Measurements from ENCODE around the gene PKHD1. TPM values are rescaled to one million over a fixed set of nuclear protein-coding genes. Genes with fewer than 3 reads are reported as not detected.

PKHD1 gene
- total RNA-seq, 1 donor from 2014 or later, result 0.16 TPM

DNA sequence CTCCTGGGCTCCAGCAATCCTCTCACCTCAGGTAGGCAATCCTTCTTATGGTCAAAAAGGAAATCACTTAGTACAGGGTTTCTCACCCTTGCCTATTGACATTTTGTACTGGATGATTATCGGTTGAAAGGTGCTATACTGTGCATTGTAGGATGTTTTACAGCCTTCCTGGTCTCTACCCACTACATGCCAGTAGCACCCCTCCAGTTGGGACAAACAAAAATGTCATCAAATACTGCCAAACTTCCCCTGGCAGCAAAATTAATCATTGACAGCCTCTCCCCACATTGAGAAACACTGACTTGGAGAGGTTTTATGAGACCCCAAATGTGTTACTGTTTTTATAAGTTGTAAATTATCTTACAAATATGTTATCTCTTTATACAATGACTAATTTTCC is 368.1 kb downstream of the PKHD1 start:
- H3K4me1 Mint-ChIP-seq, result peaks cover 22% of the 10 kb centered on the region
- no peak overlapping the region for H3K27ac Mint-ChIP-seq (ENCODE audit: unreplicated experiment)
- no peak overlapping the region for H3K4me3 Mint-ChIP-seq
- H3K9me3 Mint-ChIP-seq, result peaks cover 4% of the 10 kb centered on the region
- H3K36me3 Mint-ChIP-seq (ENCODE audit: low read depth), result no peaks in the 10 kb centered on the region
- H3K27me3 Mint-ChIP-seq (ENCODE audit: low read depth), result no peaks in the 10 kb centered on the region
- TF ChIP-seq, protein P1, sequence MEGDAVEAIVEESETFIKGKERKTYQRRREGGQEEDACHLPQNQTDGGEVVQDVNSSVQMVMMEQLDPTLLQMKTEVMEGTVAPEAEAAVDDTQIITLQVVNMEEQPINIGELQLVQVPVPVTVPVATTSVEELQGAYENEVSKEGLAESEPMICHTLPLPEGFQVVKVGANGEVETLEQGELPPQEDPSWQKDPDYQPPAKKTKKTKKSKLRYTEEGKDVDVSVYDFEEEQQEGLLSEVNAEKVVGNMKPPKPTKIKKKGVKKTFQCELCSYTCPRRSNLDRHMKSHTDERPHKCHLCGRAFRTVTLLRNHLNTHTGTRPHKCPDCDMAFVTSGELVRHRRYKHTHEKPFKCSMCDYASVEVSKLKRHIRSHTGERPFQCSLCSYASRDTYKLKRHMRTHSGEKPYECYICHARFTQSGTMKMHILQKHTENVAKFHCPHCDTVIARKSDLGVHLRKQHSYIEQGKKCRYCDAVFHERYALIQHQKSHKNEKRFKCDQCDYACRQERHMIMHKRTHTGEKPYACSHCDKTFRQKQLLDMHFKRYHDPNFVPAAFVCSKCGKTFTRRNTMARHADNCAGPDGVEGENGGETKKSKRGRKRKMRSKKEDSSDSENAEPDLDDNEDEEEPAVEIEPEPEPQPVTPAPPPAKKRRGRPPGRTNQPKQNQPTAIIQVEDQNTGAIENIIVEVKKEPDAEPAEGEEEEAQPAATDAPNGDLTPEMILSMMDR (conservative IDR thresholded peaks at IDR 0.05), result no peak
- no peak for DNase-seq (ENCODE audit: low read depth, low spot score)

DNA sequence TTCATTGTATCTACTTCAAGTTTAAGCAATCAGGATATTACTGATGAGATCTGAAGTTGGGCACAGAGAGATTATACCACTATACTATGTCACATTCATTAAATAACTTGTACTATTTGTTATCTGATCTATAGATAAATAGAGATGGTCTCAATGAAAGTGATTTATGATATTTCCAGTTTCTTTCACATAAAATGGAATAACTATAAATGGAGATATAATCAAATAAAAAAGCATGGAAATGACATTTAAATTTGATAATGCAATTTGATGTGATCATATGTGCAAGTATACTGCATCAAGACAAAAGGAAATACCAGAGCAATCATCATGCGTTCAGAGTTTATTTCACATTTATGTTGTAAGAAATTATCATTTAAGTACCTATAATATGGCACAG is 368.9 kb downstream of the PKHD1 start:
- H3K36me3 Mint-ChIP-seq (ENCODE audit: low read depth), result no peaks in the 10 kb centered on the region
- H3K4me1 Mint-ChIP-seq, result peaks cover 20% of the 10 kb centered on the region
- no peak overlapping the region for H3K27ac Mint-ChIP-seq (ENCODE audit: unreplicated experiment)
- DNase-seq (ENCODE audit: low read depth, low spot score), result no peak
- no peaks in the 10 kb centered on the region for H3K27me3 Mint-ChIP-seq (ENCODE audit: low read depth)
- H3K9me3 Mint-ChIP-seq, result peaks cover 3% of the 10 kb centered on the region
- no peak overlapping the region for H3K4me3 Mint-ChIP-seq
- TF ChIP-seq, protein P1 (conservative IDR thresholded peaks at IDR 0.05), result no peak

DNA sequence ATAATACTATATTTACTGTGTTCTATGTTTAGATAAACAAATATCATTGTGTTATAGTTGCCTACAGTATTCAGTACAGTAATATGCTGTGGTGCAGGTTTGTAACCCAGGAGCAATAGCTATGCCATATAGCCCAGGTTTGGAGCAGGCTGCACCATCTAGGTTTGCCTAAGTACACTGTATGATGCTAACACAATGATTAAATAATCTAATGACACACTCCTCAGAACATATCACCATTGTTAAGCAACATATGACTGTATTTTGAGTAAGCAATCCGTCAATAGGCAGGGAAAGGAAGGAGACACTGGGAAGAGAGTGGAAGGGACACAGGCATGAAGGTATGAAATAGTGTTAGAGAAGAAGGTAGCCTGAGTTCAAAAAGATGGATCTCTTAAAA is 369.9 kb downstream of the PKHD1 start:
- Mint-ChIP-seq H3K36me3 (ENCODE audit: low read depth) (no peaks in the 10 kb centered on the region), H3K27ac (ENCODE audit: unreplicated experiment) (no peak overlapping the region), H3K27me3 (ENCODE audit: low read depth) (no peaks in the 10 kb centered on the region), H3K4me3 (no peak overlapping the region), H3K9me3 (peaks cover 3% of the 10 kb centered on the region), H3K4me1 (peaks cover 20% of the 10 kb centered on the region)
- DNase-seq (ENCODE audit: low read depth, low spot score), result no peak
- TF ChIP-seq, protein P1 (conservative IDR thresholded peaks at IDR 0.05), result no peak

DNA sequence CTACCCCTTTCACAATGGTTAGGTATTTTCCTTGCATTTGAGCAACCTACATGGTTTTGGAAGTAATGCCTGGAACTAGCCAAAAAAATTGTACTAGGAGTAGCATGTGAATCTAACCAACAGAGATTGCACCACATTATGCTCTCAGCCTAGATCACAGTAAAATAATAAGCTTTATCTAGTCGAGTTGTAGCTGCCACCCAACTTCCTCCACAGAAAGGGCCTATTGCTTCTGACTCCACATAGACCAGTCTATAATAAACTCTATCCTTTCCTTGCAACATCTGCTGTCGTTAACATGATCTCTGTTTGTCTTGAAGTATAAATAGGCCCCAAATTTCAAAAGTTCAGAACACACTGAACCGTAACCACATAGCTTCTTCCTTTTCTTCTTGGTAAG is 375.5 kb downstream of the PKHD1 start:
- no peak for DNase-seq (ENCODE audit: low read depth, low spot score)
- H3K36me3 Mint-ChIP-seq (ENCODE audit: low read depth), result no peaks in the 10 kb centered on the region
- no peak overlapping the region for H3K4me3 Mint-ChIP-seq
- peaks cover 7% of the 10 kb centered on the region for H3K9me3 Mint-ChIP-seq
- no peaks in the 10 kb centered on the region for H3K4me1 Mint-ChIP-seq
- H3K27ac Mint-ChIP-seq (ENCODE audit: unreplicated experiment), result no peak overlapping the region
- TF ChIP-seq, protein P1 (conservative IDR thresholded peaks at IDR 0.05), result no peak
- no peaks in the 10 kb centered on the region for H3K27me3 Mint-ChIP-seq (ENCODE audit: low read depth)

DNA sequence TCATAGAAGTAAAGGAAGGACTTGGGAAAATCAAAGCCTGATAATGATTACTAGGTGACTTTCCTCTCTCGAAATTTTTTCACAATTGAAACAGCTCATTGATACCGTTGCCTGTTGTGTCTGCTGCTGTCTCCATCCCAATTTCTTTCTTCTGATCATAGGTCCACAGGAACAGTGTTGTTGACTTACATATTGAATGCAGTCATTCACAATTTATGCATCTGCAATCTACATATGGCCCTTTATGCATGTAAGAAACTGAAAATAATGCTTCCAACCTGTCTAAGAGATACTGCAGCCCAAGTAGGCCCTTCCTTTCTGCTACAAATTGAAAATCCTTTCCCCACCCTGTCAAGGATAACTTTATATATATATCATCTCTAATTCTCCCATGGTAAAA is 381.3 kb downstream of the PKHD1 start:
- no peak for DNase-seq (ENCODE audit: low read depth, low spot score)

More for the DNA sequence above, 381.3 kb downstream of the PKHD1 start:
- TF ChIP-seq, protein P1 (conservative IDR thresholded peaks at IDR 0.05), result no peak
- H3K9me3 Mint-ChIP-seq, result peaks cover 9% of the 10 kb centered on the region
- H3K4me1 Mint-ChIP-seq, result no peaks in the 10 kb centered on the region
- H3K4me3 Mint-ChIP-seq, result no peak overlapping the region
- H3K27ac Mint-ChIP-seq (ENCODE audit: unreplicated experiment), result no peak overlapping the region
- H3K27me3 Mint-ChIP-seq (ENCODE audit: low read depth), result no peaks in the 10 kb centered on the region
- H3K36me3 Mint-ChIP-seq (ENCODE audit: low read depth), result no peaks in the 10 kb centered on the region

All from neural crest cell (in vitro differentiated cells).